GM23338 (cell line): ENCODE results near the gene MAGI1.

Source experiments
- CREB1 ChIP-seq: fragments of 250-450 bp; sonication (Bioruptor Pico); IDR thresholded peaks from 2 replicates; pipeline ENCODE4 v1.5.0; 2020; ENCODE audit warnings: low read depth, mild to moderate bottlenecking, moderate library complexity
- CTCF ChIP-seq, 2 experiments: fragments of 200-600 bp in 1 of 2; sonication (generic) in 1 of 2; conservative IDR thresholded peaks; 2 replicates each; pipeline versions ENCODE4 v1.5.1 to v1.6.1; 2016 to 2017; ENCODE audit warnings: antibody characterized with exemption in 2 of 2, low read depth in 2 of 2, mild to moderate bottlenecking in 2 of 2, moderate library complexity in 1 of 2
- EZH2 ChIP-seq: fragments of 200-600 bp; sonication (generic); IDR thresholded peaks from one replicate; pipeline ENCODE4 v1.8.0; 2017; ENCODE audit warnings: antibody characterized with exemption, mild to moderate bottlenecking, low read depth; ENCODE audit not compliant: unreplicated experiment
- EZH2phosphoT487 ChIP-seq: fragments of 200-600 bp; sonication (generic); IDR thresholded peaks from one replicate; pipeline ENCODE4 v1.8.1; 2018; ENCODE audit warnings: antibody characterized with exemption; ENCODE audit not compliant: unreplicated experiment
- JUNB ChIP-seq: IDR thresholded peaks from one replicate; pipeline ENCODE4 v1.6.1; 2016; ENCODE audit warnings: antibody characterized with exemption; ENCODE audit not compliant: unreplicated experiment
- POLR2AphosphoS5 ChIP-seq: IDR thresholded peaks from 2 replicates; pipeline ENCODE4 v1.6.1; 2016; ENCODE audit warnings: antibody characterized with exemption, low read depth
- STAT1 ChIP-seq: IDR thresholded peaks from one replicate; pipeline ENCODE4 v1.6.1; 2016; ENCODE audit warnings: antibody characterized with exemption; ENCODE audit not compliant: unreplicated experiment

DNA sequence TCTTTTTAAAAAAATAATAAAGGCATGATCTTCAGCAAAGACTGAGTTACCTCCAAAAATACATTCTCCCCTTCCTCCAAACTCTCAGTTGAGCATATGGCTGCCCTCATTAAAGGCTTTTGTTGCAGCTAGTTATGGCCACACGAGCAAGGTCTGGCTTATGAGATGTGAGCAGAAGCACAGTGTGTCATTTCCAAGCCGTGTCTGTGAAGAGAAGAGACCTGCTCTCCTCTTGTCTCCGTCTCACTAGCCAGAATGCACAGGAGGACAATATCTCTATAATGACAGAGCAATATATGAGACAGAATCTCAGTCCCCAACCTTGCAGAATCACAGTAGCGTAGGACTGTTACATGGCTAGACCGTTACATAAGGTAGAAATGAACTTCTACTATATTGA, 152.3 kb downstream of the MAGI1 start:
- TF ChIP-seq CTCF (conservative IDR thresholded peaks at IDR 0.05; ENCODE audit: low read depth in 2 of 2) (no peak), CREB1 (CRISPR knock-in tag) (no peak), STAT1 (no peak), EZH2 (no peak), POLR2AphosphoS5 (no peak), JUNB (no peak), EZH2phosphoT487 (no peak)
